Left renal cortex interstitium (tissue), 4 donors: ENCODE data around the gene BNIP1. TPM values are rescaled to one million over a fixed set of nuclear protein-coding genes. Genes with fewer than 3 reads are reported as not detected.

Experiments
- DNase-seq, 4 donors: peaks; one replicate each; pipeline ENCODE4 v3.0.0-alpha.2; 2013; ENCODE audit warnings: low read depth in 4 of 4, low spot score in 2 of 4, missing footprints in 1 of 4
- polyA plus RNA-seq, 4 donors: library from polyadenylated mRNA; unstranded; fragments of 120-200 nt; gene quantifications; one replicate each; pipeline ENCODE4 v1.2.1, GENCODE V29; 2013; ENCODE audit not compliant: insufficient read length in 4 of 4

BNIP1 gene
- polyA plus RNA-seq, 4 donors = 13.2 to 16.2 (median 14.4) TPM

GRCh38 chr5:173208296-173208695, 64.0 kb downstream of the BNIP1 start:
- no peak for DNase-seq

- no peak for DNase-seq
Measured at GRCh38 chr5:173210877-173211276, 66.5 kb downstream of the BNIP1 start.

DNA sequence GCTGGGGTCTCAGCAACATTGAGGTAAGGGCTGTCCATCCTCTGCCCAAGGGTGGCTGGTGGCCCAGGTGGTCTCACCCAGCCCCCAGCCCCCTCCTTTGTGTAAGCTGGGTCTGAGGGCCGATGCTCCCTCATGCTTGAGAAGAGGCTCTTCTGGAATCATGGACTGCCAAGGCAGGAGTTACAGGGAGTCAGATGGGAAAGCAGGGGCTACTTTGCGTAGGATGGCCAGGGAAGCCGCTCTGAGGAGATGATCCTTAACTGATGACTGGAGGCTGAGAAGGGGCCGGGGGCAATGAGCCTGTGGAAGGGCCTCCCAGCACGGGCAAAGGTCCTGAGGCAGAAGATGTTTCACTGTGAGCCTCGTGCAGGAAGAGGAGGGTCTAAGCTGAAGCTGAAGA, 67.0 kb downstream of the BNIP1 start:
- no peak for DNase-seq

DNA sequence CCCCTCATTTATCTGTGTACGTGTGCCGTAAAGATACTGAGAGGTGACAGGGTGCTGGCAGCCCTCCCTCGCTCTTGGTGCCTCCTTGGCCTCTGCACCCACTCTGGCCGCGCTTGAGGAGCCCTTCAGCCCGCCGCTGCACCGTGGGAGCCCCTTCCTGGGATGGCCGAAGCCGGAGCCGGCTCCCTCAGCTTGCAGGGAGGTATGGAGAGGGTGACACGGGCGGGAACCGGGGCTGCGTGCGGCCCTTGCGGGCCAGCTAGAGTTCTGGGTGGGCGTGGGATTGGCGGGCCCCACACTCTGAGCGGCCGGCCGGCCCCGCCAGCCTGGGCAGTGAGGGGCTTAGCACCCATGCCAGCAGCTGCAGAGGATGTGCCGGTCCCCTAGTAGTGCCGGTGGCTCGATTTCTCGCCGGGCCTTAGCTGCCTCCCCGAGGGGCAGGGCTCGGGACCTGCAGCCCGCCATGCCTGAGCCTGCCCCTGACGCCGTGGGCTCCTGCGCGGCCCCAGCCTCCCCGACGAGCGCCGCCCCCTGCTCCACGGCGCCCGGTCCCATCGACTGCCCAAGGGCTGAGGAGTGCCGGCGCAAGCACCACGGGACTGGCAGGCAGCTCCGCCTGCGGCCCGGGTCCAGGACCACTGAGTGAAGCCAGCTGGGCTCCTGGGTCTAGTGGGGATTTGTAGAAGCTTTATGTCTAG, 69.1 kb downstream of the BNIP1 start:
- DNase-seq = no peak

Other genes starting within 250 kb of the BNIP1 start
- gene RPL26L1, start 185.1 kb upstream of the BNIP1 start, polyA plus RNA-seq = 10 to 100 TPM; 53.3 to 71.1 (median 63.7) TPM
- gene ATP6V0E1, start 160.8 kb upstream of the BNIP1 start, polyA plus RNA-seq = 100 to 1,000 TPM; 189 to 293 (median 207) TPM
- gene CREBRF, start 88.2 kb upstream of the BNIP1 start, polyA plus RNA-seq = 10 to 100 TPM; 18.6 to 22.4 (median 20.4) TPM
- not detected for gene NKX2-5, start 90.7 kb downstream of the BNIP1 start, polyA plus RNA-seq
- 1 to 10 TPM; 1.3 to 3.4 (median 1.4) TPM for gene STC2, start 183.9 kb downstream of the BNIP1 start, polyA plus RNA-seq